Measurements from ENCODE around the gene ADGRD1.

The ADGRD1 gene

GRCh38 chr12:130992448-130992847, 38.7 kb downstream of the ADGRD1 start:
- Histone ChIP-seq H3K27me3 (ENCODE audit: control insufficient read depth in 3 of 3, insufficient read depth in 3 of 3, low read depth in 1 of 3, low read length in 3 of 3) (peaks cover 0 to 7% (median 0%) of the 10 kb centered on the region in 3 experiments), H3K4me2 (ENCODE audit: insufficient read depth, low read length, poor library complexity, severe bottlenecking) (no peak overlapping the region), H2BK15ac (ENCODE audit: low read length) (peak overlapping the region; percentile 63), H3K4ac (ENCODE audit: low read length) (no peak overlapping the region), H2BK120ac (ENCODE audit: low read depth, low read length) (no peak overlapping the region), H2AFZ (ENCODE audit: low read length) (no peak overlapping the region), H4K8ac (ENCODE audit: low read depth, low read length) (no peak overlapping the region), H2BK5ac (ENCODE audit: low read length) (no peak overlapping the region), H3K9me3 (replicated peaks in 1 of 2; ENCODE audit: control insufficient read depth in 2 of 2, insufficient read depth in 1 of 2, low read depth in 1 of 2, low read length in 2 of 2) (no peaks in the 10 kb centered on the region), H3K4me3 (ENCODE audit: low read length in 2 of 2) (no peak overlapping the region), H3K18ac (ENCODE audit: low read length) (peak overlapping the region; percentile 54), H3K27ac (replicated peaks; ENCODE audit: low read length) (no peak overlapping the region), H4K91ac (ENCODE audit: low read depth, low read length, poor library complexity) (no peak overlapping the region), H3K9ac (ENCODE audit: low read depth, low read length, poor library complexity) (no peak overlapping the region), H2BK12ac (ENCODE audit: low read length) (no peak overlapping the region), H3K23ac (ENCODE audit: low read depth, low read length, poor library complexity) (no peak overlapping the region), H3K14ac (ENCODE audit: low read length) (no peak overlapping the region), H3K79me1 (ENCODE audit: low read depth, low read length) (no peaks in the 10 kb centered on the region), H2AK5ac (ENCODE audit: low read depth, low read length) (peak overlapping the region; percentile 58), H3K4me1 (ENCODE audit: control insufficient read depth in 2 of 2, insufficient read depth in 1 of 2, low read depth in 1 of 2, low read length in 2 of 2) (peaks cover 0 to 9% of the 10 kb centered on the region in 2 donors), H3K36me3 (replicated peaks in 1 of 2; ENCODE audit: control insufficient read depth in 2 of 2, insufficient read depth in 2 of 2, low read length in 2 of 2) (no peaks in the 10 kb centered on the region)
- WGBS, 2 donors (ENCODE audit: extremely low coverage in 2 of 2, insufficient read length in 2 of 2, insufficient replicate concordance in 1 of 2): no CpG with 5 or more reads among the region's 8 CpGs
- DNase-seq (ENCODE audit: low spot score): no peak

- no peak for DNase-seq (ENCODE audit: low spot score)
- Histone ChIP-seq H2BK12ac (ENCODE audit: low read length) (no peak overlapping the region), H2BK15ac (ENCODE audit: low read length) (peak overlapping the region; percentile 63), H3K4ac (ENCODE audit: low read length) (no peak overlapping the region), H3K14ac (ENCODE audit: low read length) (no peak overlapping the region), H4K91ac (ENCODE audit: low read depth, low read length, poor library complexity) (no peak overlapping the region), H3K4me3 (ENCODE audit: low read length in 2 of 2) (no peak overlapping the region), H2AFZ (ENCODE audit: low read length) (no peak overlapping the region), H3K23ac (ENCODE audit: low read depth, low read length, poor library complexity) (no peak overlapping the region), H3K4me2 (ENCODE audit: insufficient read depth, low read length, poor library complexity, severe bottlenecking) (no peak overlapping the region), H3K79me1 (ENCODE audit: low read depth, low read length) (no peaks in the 10 kb centered on the region), H3K4me1 (ENCODE audit: control insufficient read depth in 2 of 2, insufficient read depth in 1 of 2, low read depth in 1 of 2, low read length in 2 of 2) (peaks cover 0 to 9% of the 10 kb centered on the region in 2 donors), H3K27me3 (ENCODE audit: control insufficient read depth in 3 of 3, insufficient read depth in 3 of 3, low read depth in 1 of 3, low read length in 3 of 3) (peaks cover 0 to 7% (median 0%) of the 10 kb centered on the region in 3 experiments), H4K8ac (ENCODE audit: low read depth, low read length) (no peak overlapping the region), H2BK120ac (ENCODE audit: low read depth, low read length) (peak overlapping the region; percentile 19), H2AK5ac (ENCODE audit: low read depth, low read length) (no peak overlapping the region), H3K36me3 (replicated peaks in 1 of 2; ENCODE audit: control insufficient read depth in 2 of 2, insufficient read depth in 2 of 2, low read length in 2 of 2) (no peaks in the 10 kb centered on the region), H2BK5ac (ENCODE audit: low read length) (no peak overlapping the region), H3K9ac (ENCODE audit: low read depth, low read length, poor library complexity) (no peak overlapping the region), H3K18ac (ENCODE audit: low read length) (peak overlapping the region; percentile 65), H3K27ac (replicated peaks; ENCODE audit: low read length) (no peak overlapping the region), H3K9me3 (replicated peaks in 1 of 2; ENCODE audit: control insufficient read depth in 2 of 2, insufficient read depth in 1 of 2, low read depth in 1 of 2, low read length in 2 of 2) (no peaks in the 10 kb centered on the region)
- WGBS, 2 donors (ENCODE audit: extremely low coverage in 2 of 2, insufficient read length in 2 of 2, insufficient replicate concordance in 1 of 2): no CpG with 5 or more reads among the region's 5 CpGs
These were observed 39.4 kb downstream of the ADGRD1 start for GRCh38 chr12:130992979-130993538.

- DNase-seq (ENCODE audit: low spot score): no peak
- Histone ChIP-seq H3K4me2 (ENCODE audit: insufficient read depth, low read length, poor library complexity, severe bottlenecking) (no peak overlapping the region), H3K27me3 (ENCODE audit: control insufficient read depth in 3 of 3, insufficient read depth in 3 of 3, low read depth in 1 of 3, low read length in 3 of 3) (peaks cover 0 to 2% (median 0%) of the 10 kb centered on the region in 3 experiments), H2BK15ac (ENCODE audit: low read length) (peak overlapping the region; percentile 46), H2BK12ac (ENCODE audit: low read length) (peak overlapping the region; percentile 24), H3K23ac (ENCODE audit: low read depth, low read length, poor library complexity) (no peak overlapping the region), H4K91ac (ENCODE audit: low read depth, low read length, poor library complexity) (no peak overlapping the region), H3K9me3 (replicated peaks in 1 of 2; ENCODE audit: control insufficient read depth in 2 of 2, insufficient read depth in 1 of 2, low read depth in 1 of 2, low read length in 2 of 2) (peaks cover 0 to 2% of the 10 kb centered on the region in 2 donors), H3K9ac (ENCODE audit: low read depth, low read length, poor library complexity) (no peak overlapping the region), H3K36me3 (replicated peaks in 1 of 2; ENCODE audit: control insufficient read depth in 2 of 2, insufficient read depth in 2 of 2, low read length in 2 of 2) (no peaks in the 10 kb centered on the region), H3K4me1 (ENCODE audit: control insufficient read depth in 2 of 2, insufficient read depth in 1 of 2, low read depth in 1 of 2, low read length in 2 of 2) (peaks cover 0 to 9% of the 10 kb centered on the region in 2 donors), H2AFZ (ENCODE audit: low read length) (no peak overlapping the region), H3K18ac (ENCODE audit: low read length) (peak overlapping the region; percentile 65), H3K4ac (ENCODE audit: low read length) (no peak overlapping the region), H3K4me3 (ENCODE audit: low read length in 2 of 2) (no peak overlapping the region), H2BK5ac (ENCODE audit: low read length) (peak overlapping the region; percentile 71), H3K27ac (replicated peaks; ENCODE audit: low read length) (no peak overlapping the region), H3K79me1 (ENCODE audit: low read depth, low read length) (no peaks in the 10 kb centered on the region), H2AK5ac (ENCODE audit: low read depth, low read length) (peak overlapping the region; percentile 71), H2BK120ac (ENCODE audit: low read depth, low read length) (peak overlapping the region; percentile 19), H4K8ac (ENCODE audit: low read depth, low read length) (no peak overlapping the region), H3K14ac (ENCODE audit: low read length) (no peak overlapping the region)
- WGBS, 2 donors (ENCODE audit: extremely low coverage in 2 of 2, insufficient read length in 2 of 2, insufficient replicate concordance in 1 of 2): no CpG with 5 or more reads among the region's 32 CpGs
These were observed 40.3 kb downstream of the ADGRD1 start for GRCh38 chr12:130993759-130994670.

GRCh38 chr12:130994821-130995375, 41.2 kb downstream of the ADGRD1 start:
- WGBS, 2 donors (ENCODE audit: extremely low coverage in 2 of 2, insufficient read length in 2 of 2, insufficient replicate concordance in 1 of 2): no CpG with 5 or more reads among the region's 12 CpGs
- H3K9me3 ChIP-seq (replicated peaks in 1 of 2; ENCODE audit: control insufficient read depth in 2 of 2, insufficient read depth in 1 of 2, low read depth in 1 of 2, low read length in 2 of 2): peaks cover 0 to 3% of the 10 kb centered on the region in 2 donors
- no peak overlapping the region for H3K4me2 ChIP-seq (ENCODE audit: insufficient read depth, low read length, poor library complexity, severe bottlenecking)
- no peaks in the 10 kb centered on the region for H3K27me3 ChIP-seq (ENCODE audit: control insufficient read depth in 3 of 3, insufficient read depth in 3 of 3, low read depth in 1 of 3, low read length in 3 of 3)
- no peak overlapping the region for H2BK120ac ChIP-seq (ENCODE audit: low read depth, low read length)
- no peaks in the 10 kb centered on the region for H3K36me3 ChIP-seq (replicated peaks in 1 of 2; ENCODE audit: control insufficient read depth in 2 of 2, insufficient read depth in 2 of 2, low read length in 2 of 2)
- no peak overlapping the region for H4K91ac ChIP-seq (ENCODE audit: low read depth, low read length, poor library complexity)
- H3K4me3 ChIP-seq (ENCODE audit: low read length in 2 of 2): no peak overlapping the region
- H3K14ac ChIP-seq (ENCODE audit: low read length): no peak overlapping the region
- H2AFZ ChIP-seq (ENCODE audit: low read length): no peak overlapping the region
- no peak overlapping the region for H3K4ac ChIP-seq (ENCODE audit: low read length)
- H2BK15ac ChIP-seq (ENCODE audit: low read length): peak overlapping the region; percentile 45
- peak overlapping the region; percentile 67 for H3K18ac ChIP-seq (ENCODE audit: low read length)
- peak overlapping the region; percentile 64 for H2AK5ac ChIP-seq (ENCODE audit: low read depth, low read length)
- H3K27ac ChIP-seq (replicated peaks; ENCODE audit: low read length): no peak overlapping the region
- peaks cover 0 to 9% of the 10 kb centered on the region in 2 donors for H3K4me1 ChIP-seq (ENCODE audit: control insufficient read depth in 2 of 2, insufficient read depth in 1 of 2, low read depth in 1 of 2, low read length in 2 of 2)
- no peak for DNase-seq (ENCODE audit: low spot score)
- H3K23ac ChIP-seq (ENCODE audit: low read depth, low read length, poor library complexity): no peak overlapping the region
- no peak overlapping the region for H2BK5ac ChIP-seq (ENCODE audit: low read length)
- H3K9ac ChIP-seq (ENCODE audit: low read depth, low read length, poor library complexity): no peak overlapping the region
- H2BK12ac ChIP-seq (ENCODE audit: low read length): peak overlapping the region; percentile 27
- H3K79me1 ChIP-seq (ENCODE audit: low read depth, low read length): no peaks in the 10 kb centered on the region
- H4K8ac ChIP-seq (ENCODE audit: low read depth, low read length): no peak overlapping the region

Measured in neuronal stem cell (in vitro differentiated cells).